ENCODE measurements around the gene CYP4Z1. TPM values are rescaled to one million over a fixed set of nuclear protein-coding genes. Genes with fewer than 3 reads are reported as not detected.

Gene CYP4Z1
- total RNA-seq, 2 donors from 2014 or later: 1.4 to 1.5 TPM

Other genes with a start within 250 kb of the CYP4Z1 start
- not detected for gene CYP4A11, start 125.8 kb upstream of the CYP4Z1 start, total RNA-seq
- gene CYP4X1, start 43.6 kb upstream of the CYP4Z1 start, total RNA-seq: 10 to 100 TPM in 1 of 2 donors, 1 to 10 TPM in 1; 5.9 to 14.3 TPM
- gene CYP4A22, start 70.2 kb downstream of the CYP4Z1 start, total RNA-seq: under 1 TPM; 0.10 to 0.32 TPM
- gene PDZK1IP1, start 122.8 kb downstream of the CYP4Z1 start, total RNA-seq: 1 to 10 TPM in 1 of 2 donors, under 1 TPM in 1; 0.76 to 1.0 TPM
- 1 to 10 TPM; 5.3 to 8.7 TPM for gene TAL1, start 165.0 kb downstream of the CYP4Z1 start, total RNA-seq
- gene STIL, start 246.9 kb downstream of the CYP4Z1 start, total RNA-seq: 1 to 10 TPM in 1 of 2 donors, under 1 TPM in 1; 0.86 to 1.1 TPM

All from posterior vena cava (tissue), 2 donors.